ENCODE measurements around the gene GNPDA1. TPM values are rescaled to one million over a fixed set of nuclear protein-coding genes. Genes with fewer than 3 reads are reported as not detected.
"Not testable (repeated sequence)": the region's sequence is repeated elsewhere in the genome, so short reads cannot be mapped to it uniquely, and the experiment has no call there.

Gene GNPDA1
- total RNA-seq, 1 experiment from 2014 or later = 70.9 TPM

DNA sequence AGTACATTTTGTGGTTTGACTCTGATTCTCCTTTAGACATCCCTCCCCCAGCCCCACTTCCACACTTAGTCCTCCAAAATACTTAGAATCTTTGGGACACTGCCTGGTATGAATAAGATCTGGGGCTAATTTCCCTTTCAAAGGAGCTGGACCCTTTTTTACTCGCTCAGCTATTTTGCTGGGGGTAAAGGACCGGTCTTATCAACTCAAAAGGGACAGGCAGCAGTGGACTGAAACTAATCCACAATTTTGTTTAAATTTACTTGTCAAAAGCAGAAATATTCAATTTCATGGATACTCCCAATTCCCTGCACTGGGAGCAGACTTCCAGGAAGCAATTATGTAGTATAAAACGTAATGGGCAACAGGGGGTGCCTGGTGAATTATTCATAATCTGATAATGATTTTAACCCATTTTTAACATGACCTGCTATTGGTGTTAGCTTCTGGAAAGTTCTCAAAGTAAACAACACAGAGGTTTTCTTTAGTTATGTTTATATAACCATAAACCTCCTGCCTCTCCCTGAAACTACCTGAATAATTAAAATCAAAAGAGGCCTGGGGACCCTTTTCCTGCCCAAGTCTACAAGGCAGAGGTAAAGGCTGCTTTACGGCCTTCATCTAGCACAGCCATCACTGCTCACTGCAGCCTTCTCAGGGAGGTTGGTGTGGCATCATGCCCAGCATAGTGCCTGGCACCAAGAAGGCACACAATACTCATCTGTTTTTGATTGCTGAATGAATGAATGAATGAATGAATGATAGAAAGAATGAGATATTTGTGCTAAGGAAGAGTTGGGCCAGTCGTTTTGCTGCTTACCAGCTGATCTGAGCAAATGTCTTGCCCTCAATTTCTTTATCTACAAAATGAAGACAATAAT lies 44.2 kb upstream of the GNPDA1 start:
- no peak overlapping the region for H3K4me3 Mint-ChIP-seq (ENCODE audit: unreplicated experiment)
- H3K27me3 Mint-ChIP-seq (ENCODE audit: insufficient read depth, unreplicated experiment) = no peaks in the 10 kb centered on the region
- H3K9me3 ChIP-seq = no peaks in the 10 kb centered on the region
- DNase-seq = no peak
- no peaks in the 10 kb centered on the region for H3K36me3 Mint-ChIP-seq (ENCODE audit: insufficient read depth, unreplicated experiment)
- H3K27me3 ChIP-seq (replicated peaks; ENCODE audit: control insufficient read depth, insufficient read depth, low read length) = no peaks in the 10 kb centered on the region
- H3K9me3 Mint-ChIP-seq (ENCODE audit: unreplicated experiment) = no peaks in the 10 kb centered on the region
- ChIA-PET POLR2A (no interaction called here), CTCF (no interaction called here)
- BruUV-seq (replicated peaks) = no TSS peak
- H3K4me1 Mint-ChIP-seq (ENCODE audit: low read depth, unreplicated experiment) = no peaks in the 10 kb centered on the region
- intact Hi-C loops (cut with micrococcal nuclease; ENCODE audit: unreplicated experiment) = no loop called here
- no peak overlapping the region for H3K4me3 ChIP-seq (ENCODE audit: low read depth, low read length)
- TF ChIP-seq, protein P1, sequence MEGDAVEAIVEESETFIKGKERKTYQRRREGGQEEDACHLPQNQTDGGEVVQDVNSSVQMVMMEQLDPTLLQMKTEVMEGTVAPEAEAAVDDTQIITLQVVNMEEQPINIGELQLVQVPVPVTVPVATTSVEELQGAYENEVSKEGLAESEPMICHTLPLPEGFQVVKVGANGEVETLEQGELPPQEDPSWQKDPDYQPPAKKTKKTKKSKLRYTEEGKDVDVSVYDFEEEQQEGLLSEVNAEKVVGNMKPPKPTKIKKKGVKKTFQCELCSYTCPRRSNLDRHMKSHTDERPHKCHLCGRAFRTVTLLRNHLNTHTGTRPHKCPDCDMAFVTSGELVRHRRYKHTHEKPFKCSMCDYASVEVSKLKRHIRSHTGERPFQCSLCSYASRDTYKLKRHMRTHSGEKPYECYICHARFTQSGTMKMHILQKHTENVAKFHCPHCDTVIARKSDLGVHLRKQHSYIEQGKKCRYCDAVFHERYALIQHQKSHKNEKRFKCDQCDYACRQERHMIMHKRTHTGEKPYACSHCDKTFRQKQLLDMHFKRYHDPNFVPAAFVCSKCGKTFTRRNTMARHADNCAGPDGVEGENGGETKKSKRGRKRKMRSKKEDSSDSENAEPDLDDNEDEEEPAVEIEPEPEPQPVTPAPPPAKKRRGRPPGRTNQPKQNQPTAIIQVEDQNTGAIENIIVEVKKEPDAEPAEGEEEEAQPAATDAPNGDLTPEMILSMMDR (IDR thresholded peaks at IDR 0.05; ENCODE audit: insufficient read depth in 1 of 2, low read depth in 1 of 2, low read length in 1 of 2, severe bottlenecking in 1 of 2, unreplicated experiment in 1 of 2) = no peak
- H3K4me1 ChIP-seq = no peaks in the 10 kb centered on the region
- no peak overlapping the region for H3K27ac Mint-ChIP-seq (ENCODE audit: unreplicated experiment)
- no peaks in the 10 kb centered on the region for H3K36me3 ChIP-seq (ENCODE audit: control insufficient read depth, insufficient read depth, low read length)

DNA sequence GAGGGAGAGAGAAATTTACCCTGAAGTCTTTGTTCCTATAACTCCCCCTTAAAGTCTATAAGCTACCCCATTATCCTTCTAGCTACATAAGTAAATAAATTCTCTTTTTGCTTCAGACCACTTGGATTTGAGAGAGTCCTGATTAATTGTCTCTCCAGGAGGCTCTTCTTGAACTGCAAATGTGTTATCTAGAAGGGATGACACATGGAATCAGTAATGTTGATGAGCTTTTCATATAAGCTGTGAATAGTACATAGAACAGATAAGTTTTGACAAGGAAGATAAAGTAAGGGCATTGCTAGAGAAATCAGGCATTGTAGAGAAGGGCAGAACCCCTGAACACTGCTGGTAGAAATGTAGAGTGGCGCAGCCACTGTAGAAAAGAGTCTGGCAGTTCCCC lies 42.5 kb upstream of the GNPDA1 start:
- H3K4me1 ChIP-seq = no peaks in the 10 kb centered on the region
- H3K9me3 Mint-ChIP-seq (ENCODE audit: unreplicated experiment) = no peaks in the 10 kb centered on the region
- H3K4me3 Mint-ChIP-seq (ENCODE audit: unreplicated experiment) = no peak overlapping the region
- no TSS peak for BruUV-seq (replicated peaks)
- intact Hi-C loops (cut with micrococcal nuclease; ENCODE audit: unreplicated experiment) = no loop called here
- no peaks in the 10 kb centered on the region for H3K36me3 ChIP-seq (ENCODE audit: control insufficient read depth, insufficient read depth, low read length)
- ChIA-PET CTCF (no interaction called here), POLR2A (no interaction called here)
- DNase-seq = no peak
- no peaks in the 10 kb centered on the region for H3K9me3 ChIP-seq
- TF ChIP-seq, protein P1 (IDR thresholded peaks at IDR 0.05; ENCODE audit: insufficient read depth in 1 of 2, low read depth in 1 of 2, low read length in 1 of 2, severe bottlenecking in 1 of 2, unreplicated experiment in 1 of 2) = no peak
- no peak overlapping the region for H3K4me3 ChIP-seq (ENCODE audit: low read depth, low read length)
- no peaks in the 10 kb centered on the region for H3K27me3 ChIP-seq (replicated peaks; ENCODE audit: control insufficient read depth, insufficient read depth, low read length)
- H3K27ac Mint-ChIP-seq (ENCODE audit: unreplicated experiment) = no peak overlapping the region
- no peaks in the 10 kb centered on the region for H3K36me3 Mint-ChIP-seq (ENCODE audit: insufficient read depth, unreplicated experiment)
- H3K27me3 Mint-ChIP-seq (ENCODE audit: insufficient read depth, unreplicated experiment) = no peaks in the 10 kb centered on the region
- no peaks in the 10 kb centered on the region for H3K4me1 Mint-ChIP-seq (ENCODE audit: low read depth, unreplicated experiment)

DNA sequence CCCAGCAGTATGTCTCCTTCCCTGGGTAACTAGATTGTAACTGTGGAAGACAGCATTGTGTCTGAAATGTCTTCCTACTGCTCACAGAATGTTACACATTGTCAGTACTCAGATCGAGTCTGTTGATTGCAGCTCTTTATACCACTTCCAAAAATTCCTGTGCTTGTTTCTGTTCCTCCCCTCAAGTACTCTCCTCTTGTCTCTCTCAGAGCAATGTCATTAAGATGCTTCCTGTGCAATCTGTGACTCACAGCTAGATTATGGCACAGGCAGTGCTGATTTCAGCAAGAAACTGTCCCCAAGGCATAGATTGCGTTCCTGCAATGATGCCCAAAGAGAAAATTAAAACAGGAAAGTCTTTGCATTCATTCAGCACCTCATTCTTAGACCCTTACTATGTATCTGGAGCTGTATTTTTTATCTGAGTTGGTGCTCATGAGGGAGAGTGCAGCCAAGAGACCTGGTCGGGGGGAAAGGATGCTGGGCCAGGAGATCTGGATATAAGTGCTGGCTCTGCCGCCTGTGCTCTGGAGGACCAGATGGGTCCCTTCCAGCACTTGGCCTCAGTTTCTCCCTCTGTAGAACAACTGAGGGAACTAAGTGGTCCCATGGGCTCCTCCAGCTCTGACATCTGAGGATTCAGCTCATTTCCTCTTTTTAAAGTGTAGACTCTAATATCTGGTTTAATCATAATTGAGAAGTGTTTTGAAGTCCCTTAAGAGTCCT lies 40.8 kb upstream of the GNPDA1 start:
- Mint-ChIP-seq H3K9me3 (ENCODE audit: unreplicated experiment) (no peaks in the 10 kb centered on the region), H3K36me3 (ENCODE audit: insufficient read depth, unreplicated experiment) (no peaks in the 10 kb centered on the region), H3K27ac (ENCODE audit: unreplicated experiment) (no peak overlapping the region), H3K4me3 (ENCODE audit: unreplicated experiment) (no peak overlapping the region), H3K4me1 (ENCODE audit: low read depth, unreplicated experiment) (peaks cover under 1% of the 10 kb centered on the region), H3K27me3 (ENCODE audit: insufficient read depth, unreplicated experiment) (no peaks in the 10 kb centered on the region)
- Histone ChIP-seq H3K27me3 (replicated peaks; ENCODE audit: control insufficient read depth, insufficient read depth, low read length) (no peaks in the 10 kb centered on the region), H3K9me3 (no peaks in the 10 kb centered on the region), H3K4me1 (no peaks in the 10 kb centered on the region), H3K4me3 (ENCODE audit: low read depth, low read length) (no peak overlapping the region), H3K36me3 (ENCODE audit: control insufficient read depth, insufficient read depth, low read length) (no peaks in the 10 kb centered on the region)
- intact Hi-C loops (cut with micrococcal nuclease; ENCODE audit: unreplicated experiment) = no loop called here
- TF ChIP-seq, protein P1 (IDR thresholded peaks at IDR 0.05; ENCODE audit: insufficient read depth in 1 of 2, low read depth in 1 of 2, low read length in 1 of 2, severe bottlenecking in 1 of 2, unreplicated experiment in 1 of 2) = no peak
- CTCF ChIA-PET = interaction anchor here (0.6 to 1.1 kb wide), 2 partner anchors 39 to 116 kb away, joined by 3 read pairs; no protein-coding TSS in a partner anchor
- no peak for DNase-seq
- BruUV-seq (replicated peaks) = no TSS peak
- POLR2A ChIA-PET = no interaction called here

DNA sequence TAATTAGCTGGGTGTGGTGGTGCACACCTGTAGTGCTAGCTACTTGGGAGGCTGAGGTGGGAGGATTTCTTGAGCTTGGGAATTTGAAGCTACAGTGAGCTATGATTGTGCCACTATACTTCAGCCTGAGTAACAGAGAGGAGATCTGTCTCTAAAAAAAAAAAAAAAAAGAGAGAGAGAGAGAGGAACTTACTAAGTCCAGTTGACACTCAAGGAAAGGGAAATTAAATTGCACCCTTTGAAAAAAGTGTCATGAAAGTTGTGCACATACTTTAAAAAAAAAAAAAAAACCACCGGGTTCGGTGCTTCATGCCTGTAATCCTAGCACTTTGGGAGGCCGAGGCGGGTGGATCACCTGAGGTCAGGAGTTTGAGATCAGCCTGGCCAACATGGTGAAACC lies 39.2 kb upstream of the GNPDA1 start:
- intact Hi-C loops (cut with micrococcal nuclease; ENCODE audit: unreplicated experiment); POLR2A ChIA-PET: not testable (repeated sequence)

More for the DNA sequence above, 39.2 kb upstream of the GNPDA1 start:
- H3K27ac Mint-ChIP-seq (ENCODE audit: unreplicated experiment); BruUV-seq (replicated peaks); H3K36me3 Mint-ChIP-seq (ENCODE audit: insufficient read depth, unreplicated experiment); H3K36me3 ChIP-seq (ENCODE audit: control insufficient read depth, insufficient read depth, low read length); H3K4me1 Mint-ChIP-seq (ENCODE audit: low read depth, unreplicated experiment); H3K27me3 Mint-ChIP-seq (ENCODE audit: insufficient read depth, unreplicated experiment); H3K27me3 ChIP-seq (replicated peaks; ENCODE audit: control insufficient read depth, insufficient read depth, low read length); H3K4me3 Mint-ChIP-seq (ENCODE audit: unreplicated experiment); H3K4me1 ChIP-seq; H3K4me3 ChIP-seq (ENCODE audit: low read depth, low read length); DNase-seq; H3K9me3 Mint-ChIP-seq (ENCODE audit: unreplicated experiment); H3K9me3 ChIP-seq; CTCF ChIA-PET: not testable (repeated sequence)
